HAP-1 (cell line): ENCODE measurements around the gene ACOT13.
A peak's percentile ranks its signal among the peaks of the same experiment; 100 is the strongest.
"Not testable (repeated sequence)": the region's sequence is repeated elsewhere in the genome, so short reads cannot be mapped to it uniquely, and the experiment has no call there.

Experiments used
- DNase-seq, 2 experiments: peaks; one replicate each; pipeline ENCODE4 v3.0.0-alpha.2; 2016 to 2020; ENCODE audit warnings: low spot score in 2 of 2
- H3K27me3 ChIP-seq: fragments of 250-450 bp; sonication (Bioruptor Pico); 2 replicates; pipeline ENCODE4 v1.5.1; 2020; ENCODE audit warnings: low read depth, mild to moderate bottlenecking, moderate library complexity
- H3K36me3 ChIP-seq: fragments of 250-450 bp; sonication (Bioruptor Pico); replicated peaks from 2 replicates; pipeline ENCODE4 v1.5.1; 2020; ENCODE audit warnings: mild to moderate bottlenecking
- H3K4me1 ChIP-seq: fragments of 250-450 bp; sonication (Bioruptor Pico); 2 replicates; pipeline ENCODE4 v1.5.1; 2020; ENCODE audit warnings: mild to moderate bottlenecking
- H3K4me3 ChIP-seq: fragments of 250-450 bp; sonication (Bioruptor Pico); 2 replicates; pipeline ENCODE4 v1.5.1; 2020; ENCODE audit warnings: mild to moderate bottlenecking, moderate library complexity
- H3K9me3 ChIP-seq: fragments of 250-450 bp; sonication (Bioruptor Pico); 2 replicates; pipeline ENCODE4 v1.5.1; 2020; ENCODE audit warnings: mild to moderate bottlenecking, moderate library complexity
- in situ Hi-C: fragments of 300-500 bp; cut with MboI; formaldehyde crosslinking; loops from 3 replicates; pipeline ENCODE4 v1.14.3; 2020; ENCODE audit warnings: low sequenced_read_pairs, inconsistent platforms, mixed read lengths

Gene ACOT13

GRCh38 chr6:24690593-24690992 lies 23.7 kb downstream of the ACOT13 start:
- Histone ChIP-seq H3K4me1 (no peaks in the 10 kb centered on the region; the same call in 1 of the 2 replicates), H3K4me3 (no peak overlapping the region), H3K36me3 (no peaks in the 10 kb centered on the region), H3K27me3 (no peaks in the 10 kb centered on the region), H3K9me3 (no peaks in the 10 kb centered on the region)
- in situ Hi-C loops, result no loop called here
- DNase-seq, result no peak

GRCh38 chr6:24691550-24691949 lies 24.7 kb downstream of the ACOT13 start:
- Histone ChIP-seq H3K36me3 (no peaks in the 10 kb centered on the region), H3K9me3 (no peaks in the 10 kb centered on the region), H3K4me1 (no peaks in the 10 kb centered on the region; the same call in 1 of the 2 replicates), H3K4me3 (no peak overlapping the region), H3K27me3 (no peaks in the 10 kb centered on the region)
- in situ Hi-C loops, result no loop called here
- DNase-seq, result no peak

GRCh38 chr6:24692003-24692402 lies 25.1 kb downstream of the ACOT13 start:
- DNase-seq, result no peak
- Histone ChIP-seq H3K4me3 (no peak overlapping the region), H3K27me3 (no peaks in the 10 kb centered on the region), H3K4me1 (no peaks in the 10 kb centered on the region; the same call in 1 of the 2 replicates), H3K9me3 (no peaks in the 10 kb centered on the region), H3K36me3 (no peaks in the 10 kb centered on the region)
- in situ Hi-C loops, result no loop called here

DNA sequence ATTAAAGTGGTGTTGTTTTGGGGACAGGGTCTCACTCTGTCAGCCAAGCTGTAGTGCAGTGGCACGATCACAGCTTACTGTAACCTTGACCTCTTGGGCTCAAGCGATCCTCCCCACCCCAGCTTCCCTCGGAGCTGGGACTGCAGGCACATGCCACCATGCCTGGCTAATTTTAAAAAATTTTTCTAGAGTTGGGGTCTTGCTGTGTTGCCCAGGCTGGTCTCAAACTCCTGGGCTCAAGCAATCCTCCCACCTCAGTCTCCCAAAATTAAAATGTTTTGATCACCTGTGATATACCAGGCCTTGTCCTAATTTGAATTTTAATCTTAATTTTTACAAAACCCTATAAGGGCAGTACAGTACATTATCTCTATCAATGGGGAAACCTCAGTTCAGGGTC lies 25.5 kb downstream of the ACOT13 start:
- Histone ChIP-seq H3K36me3 (no peaks in the 10 kb centered on the region), H3K27me3 (no peaks in the 10 kb centered on the region), H3K4me1 (no peaks in the 10 kb centered on the region; the same call in 1 of the 2 replicates), H3K9me3 (no peaks in the 10 kb centered on the region), H3K4me3 (no peak overlapping the region)
- in situ Hi-C loops, result no loop called here
- DNase-seq, result no peak

DNA sequence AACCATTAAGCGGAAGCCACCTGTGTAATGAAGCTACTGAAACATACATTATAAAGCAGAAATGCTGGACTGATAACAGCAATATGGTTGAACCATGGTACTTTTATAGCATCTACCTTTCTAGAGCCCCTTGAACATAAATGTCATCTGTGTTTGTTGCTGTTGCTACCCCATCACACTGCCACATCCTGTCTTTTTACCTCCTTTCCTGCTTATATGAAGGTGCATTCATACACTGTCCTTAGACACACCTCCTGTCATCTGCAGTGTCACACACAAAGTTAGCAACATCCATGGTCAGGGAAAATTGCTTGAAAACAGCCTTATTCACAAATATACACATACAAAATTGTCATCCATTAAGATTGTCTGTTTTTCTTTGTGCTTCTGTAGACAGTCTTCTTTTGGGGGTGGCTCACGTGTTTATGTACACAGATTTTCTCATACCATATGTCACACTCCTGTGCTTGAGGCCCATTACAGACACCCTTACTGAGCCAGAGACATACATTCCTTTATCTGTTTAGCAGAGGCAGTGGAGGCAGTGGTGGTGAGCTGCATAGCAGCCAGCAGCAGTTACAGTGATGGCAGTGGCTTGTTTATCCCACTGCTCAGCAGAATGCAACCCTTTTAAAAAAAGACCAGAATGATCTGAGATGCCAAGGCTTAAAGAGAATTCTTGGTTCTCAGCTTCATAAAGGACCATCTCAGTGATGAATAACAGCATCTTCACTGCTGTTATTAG lies 26.1 kb downstream of the ACOT13 start:
- Histone ChIP-seq H3K27me3 (no peaks in the 10 kb centered on the region), H3K36me3 (no peaks in the 10 kb centered on the region; the same call in 1 of the 2 replicates), H3K4me1 (no peaks in the 10 kb centered on the region; the same call in 1 of the 2 replicates), H3K9me3 (no peaks in the 10 kb centered on the region), H3K4me3 (no peak overlapping the region)
- DNase-seq, result no peak
- in situ Hi-C loops, result no loop called here

DNA sequence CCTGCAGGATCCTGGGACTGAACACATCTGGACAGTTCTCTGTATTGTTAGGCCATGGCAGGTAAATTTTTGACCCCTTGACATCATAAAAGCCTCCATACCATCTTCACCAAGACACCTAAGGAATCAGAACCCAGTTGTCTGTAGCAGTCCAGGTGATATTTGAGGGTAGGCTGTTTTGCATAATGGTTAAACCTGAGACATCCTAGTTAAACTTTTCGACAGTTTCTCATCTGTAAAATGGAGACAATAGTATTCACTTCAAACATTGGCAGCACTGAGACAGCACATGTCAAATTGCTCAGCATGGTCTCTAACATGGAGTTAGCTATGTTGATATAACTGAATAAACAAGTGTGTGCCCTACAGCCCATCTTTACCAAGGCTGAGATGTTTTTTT lies 27.3 kb downstream of the ACOT13 start:
- no peaks in the 10 kb centered on the region for H3K9me3 ChIP-seq
- no peaks in the 10 kb centered on the region for H3K27me3 ChIP-seq
- H3K4me1 ChIP-seq, result no peaks in the 10 kb centered on the region; the same call in 1 of the 2 replicates
- no peak overlapping the region for H3K4me3 ChIP-seq
- no peaks in the 10 kb centered on the region; the same call in 1 of the 2 replicates for H3K36me3 ChIP-seq
- in situ Hi-C loops, result no loop called here
- no peak for DNase-seq

DNA sequence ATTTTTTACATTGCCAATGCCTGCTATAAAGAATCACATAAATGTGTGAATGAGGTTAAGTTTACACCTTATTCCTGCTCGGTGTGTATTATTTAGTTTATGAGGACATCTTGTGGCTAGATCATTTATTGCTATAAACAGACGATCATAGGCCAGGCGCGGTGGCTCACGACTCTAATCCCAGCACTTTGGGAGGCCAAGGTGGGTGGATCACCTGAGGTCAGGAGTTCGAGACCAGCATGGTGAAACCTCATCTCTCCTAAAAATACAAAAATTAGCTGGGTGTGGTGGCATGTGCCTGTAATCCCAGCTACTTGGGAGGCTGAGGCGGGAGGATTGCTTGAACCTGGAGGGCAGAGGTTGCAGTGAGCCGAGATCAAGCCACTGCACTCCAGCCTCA lies 28.8 kb downstream of the ACOT13 start:
- H3K9me3 ChIP-seq, H3K36me3 ChIP-seq, H3K4me1 ChIP-seq, H3K27me3 ChIP-seq, H3K4me3 ChIP-seq: not testable (repeated sequence)
- DNase-seq, result peak; percentile 50 to 64
- in situ Hi-C loops, result loop anchor here (5.0 kb wide), 1 partner anchor 113 kb away; no protein-coding TSS in a partner anchor

GRCh38 chr6:24696097-24696496 lies 29.2 kb downstream of the ACOT13 start:
- in situ Hi-C loops, result loop anchor here (5.0 kb wide), 1 partner anchor 114 kb away; no protein-coding TSS in a partner anchor
- no peak for DNase-seq

DNA sequence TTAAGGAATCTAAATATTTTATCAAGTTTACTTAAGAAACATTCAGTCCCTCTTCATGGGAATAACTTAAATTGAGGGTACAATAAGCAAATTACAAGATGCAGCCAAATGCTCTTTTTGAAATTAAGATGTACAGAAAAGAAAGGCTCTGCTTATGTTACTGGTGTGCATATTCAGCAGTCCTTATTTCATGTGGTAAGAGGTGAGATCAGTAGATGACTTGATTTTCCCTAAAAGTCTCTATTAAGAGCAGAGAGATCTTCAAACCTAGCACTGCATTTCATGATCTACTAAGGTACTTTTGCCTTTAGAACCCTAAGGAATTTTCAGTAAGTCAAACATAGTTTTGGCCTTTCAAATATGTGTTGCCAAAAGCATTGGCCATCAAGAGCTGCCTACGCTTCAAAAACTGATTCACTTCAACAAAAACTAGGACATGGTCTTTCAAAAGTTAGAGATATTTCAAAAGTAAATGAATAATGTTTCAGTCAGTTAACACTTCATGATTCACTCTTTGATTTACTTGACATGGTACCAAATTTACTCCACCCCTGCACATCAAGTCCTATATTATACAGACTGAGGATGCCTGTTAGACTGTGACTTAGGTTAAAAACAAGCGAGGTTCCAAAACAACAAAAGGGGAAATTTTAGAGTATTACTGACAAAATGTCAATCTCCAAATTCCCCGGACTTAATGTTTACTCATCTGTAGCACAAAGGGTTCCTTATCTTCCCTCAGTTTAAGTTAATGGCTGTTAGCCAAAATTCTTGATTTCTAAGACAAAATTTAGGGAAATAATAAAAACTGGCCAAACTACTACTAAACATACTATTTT lies 32.9 kb downstream of the ACOT13 start:
- peaks cover 33% of the 10 kb centered on the region for H3K36me3 ChIP-seq
- H3K4me3 ChIP-seq, result no peak overlapping the region
- DNase-seq, result no peak
- peaks cover 9% of the 10 kb centered on the region for H3K4me1 ChIP-seq
- H3K9me3 ChIP-seq, result no peaks in the 10 kb centered on the region
- in situ Hi-C loops, result loop anchor here (5.0 kb wide), 1 partner anchor 117 kb away; no protein-coding TSS in a partner anchor
- no peaks in the 10 kb centered on the region for H3K27me3 ChIP-seq

More at GRCh38 chr6:24696097-24696496, 29.2 kb downstream of the ACOT13 start:
- no peaks in the 10 kb centered on the region for H3K27me3 ChIP-seq
- H3K36me3 ChIP-seq, result peaks cover 9% of the 10 kb centered on the region
- no peak overlapping the region for H3K4me3 ChIP-seq
- H3K9me3 ChIP-seq, result no peaks in the 10 kb centered on the region
- H3K4me1 ChIP-seq, result no peaks in the 10 kb centered on the region; the same call in 1 of the 2 replicates

DNA sequence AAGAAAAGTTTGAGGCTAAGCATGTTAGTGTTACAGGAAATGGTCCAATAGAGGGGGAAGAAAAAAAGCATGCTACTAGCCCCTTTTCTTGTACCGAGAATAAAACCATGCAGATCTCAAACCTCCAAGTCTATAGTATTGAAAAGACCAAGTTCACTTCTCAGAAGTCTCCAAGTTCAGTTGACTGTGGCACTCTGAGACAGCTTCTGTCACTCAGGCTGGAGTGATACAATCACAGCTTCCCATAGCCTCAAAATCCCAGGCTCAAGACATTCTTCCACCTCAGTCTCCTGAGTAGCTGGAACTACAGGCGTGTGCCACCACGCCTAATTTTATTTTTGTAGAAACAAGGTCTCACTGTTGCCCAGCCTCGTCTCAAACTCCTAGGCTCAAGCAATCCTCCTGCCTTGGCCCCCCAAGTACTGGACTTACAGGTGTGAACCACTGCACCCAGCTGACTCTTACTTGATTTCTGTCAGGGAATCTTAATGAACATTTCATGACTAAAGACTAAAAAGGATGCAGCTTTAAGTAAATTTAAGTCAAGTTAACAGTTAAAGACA lies 35.9 kb downstream of the ACOT13 start:
- Histone ChIP-seq H3K27me3 (no peaks in the 10 kb centered on the region), H3K36me3 (peaks cover 62% of the 10 kb centered on the region), H3K4me3 (no peak overlapping the region), H3K4me1 (peaks cover 9% of the 10 kb centered on the region), H3K9me3 (no peaks in the 10 kb centered on the region)
- in situ Hi-C loops, result no loop called here
- DNase-seq, result no peak

DNA sequence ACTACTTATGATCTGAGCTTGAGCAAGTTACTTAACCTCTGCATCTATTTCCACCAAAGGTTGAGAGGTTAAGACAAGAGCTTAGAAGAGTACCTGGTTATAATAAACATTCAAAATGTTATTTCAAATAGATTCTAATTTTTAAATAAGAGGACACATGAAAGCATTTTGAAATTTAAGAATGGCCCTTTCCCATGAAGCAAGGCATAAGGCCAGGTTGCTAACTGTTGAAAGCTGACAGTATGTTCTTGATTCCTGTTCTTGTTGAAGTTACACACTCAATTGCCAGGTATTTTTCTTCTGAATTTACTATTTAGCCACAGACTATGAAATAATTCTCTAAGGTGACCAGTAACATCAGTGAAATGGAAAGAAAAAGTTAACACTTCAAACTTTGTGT lies 37.6 kb downstream of the ACOT13 start:
- no peak for DNase-seq
- H3K36me3 ChIP-seq, result peaks cover 79% of the 10 kb centered on the region

GRCh38 chr6:24708612-24709011 lies 41.7 kb downstream of the ACOT13 start:
- Histone ChIP-seq H3K4me1 (peaks cover 9% of the 10 kb centered on the region), H3K9me3 (no peaks in the 10 kb centered on the region), H3K36me3 (peaks cover 96% of the 10 kb centered on the region), H3K27me3 (no peaks in the 10 kb centered on the region), H3K4me3 (no peak overlapping the region)
- no peak for DNase-seq
- in situ Hi-C loops, result no loop called here

More for the DNA sequence above, 37.6 kb downstream of the ACOT13 start:
- in situ Hi-C loops, result no loop called here
- Histone ChIP-seq H3K4me3 (no peak overlapping the region), H3K27me3 (no peaks in the 10 kb centered on the region), H3K4me1 (peaks cover 9% of the 10 kb centered on the region), H3K9me3 (no peaks in the 10 kb centered on the region)

GRCh38 chr6:24709014-24709711 lies 42.3 kb downstream of the ACOT13 start:
- no peak for DNase-seq
- Histone ChIP-seq H3K4me3 (no peak overlapping the region), H3K9me3 (no peaks in the 10 kb centered on the region), H3K4me1 (peaks cover 5% of the 10 kb centered on the region), H3K36me3 (peaks cover 99% of the 10 kb centered on the region), H3K27me3 (no peaks in the 10 kb centered on the region)
- in situ Hi-C loops, result no loop called here
